Measurements from ENCODE around the gene LRRC4. TPM values are rescaled to one million over a fixed set of nuclear protein-coding genes. Genes with fewer than 3 reads are reported as not detected.

The LRRC4 gene
- total RNA-seq, 2 donors from 2014 or later, result 2.9 to 7.2 TPM

GRCh38 chr7:128035712-128036111 is 4.5 kb upstream of the LRRC4 start:
- peaks cover 0 to 13% of the 10 kb centered on the region in 2 donors for H3K4me1 ChIP-seq
- TF ChIP-seq, protein P1, sequence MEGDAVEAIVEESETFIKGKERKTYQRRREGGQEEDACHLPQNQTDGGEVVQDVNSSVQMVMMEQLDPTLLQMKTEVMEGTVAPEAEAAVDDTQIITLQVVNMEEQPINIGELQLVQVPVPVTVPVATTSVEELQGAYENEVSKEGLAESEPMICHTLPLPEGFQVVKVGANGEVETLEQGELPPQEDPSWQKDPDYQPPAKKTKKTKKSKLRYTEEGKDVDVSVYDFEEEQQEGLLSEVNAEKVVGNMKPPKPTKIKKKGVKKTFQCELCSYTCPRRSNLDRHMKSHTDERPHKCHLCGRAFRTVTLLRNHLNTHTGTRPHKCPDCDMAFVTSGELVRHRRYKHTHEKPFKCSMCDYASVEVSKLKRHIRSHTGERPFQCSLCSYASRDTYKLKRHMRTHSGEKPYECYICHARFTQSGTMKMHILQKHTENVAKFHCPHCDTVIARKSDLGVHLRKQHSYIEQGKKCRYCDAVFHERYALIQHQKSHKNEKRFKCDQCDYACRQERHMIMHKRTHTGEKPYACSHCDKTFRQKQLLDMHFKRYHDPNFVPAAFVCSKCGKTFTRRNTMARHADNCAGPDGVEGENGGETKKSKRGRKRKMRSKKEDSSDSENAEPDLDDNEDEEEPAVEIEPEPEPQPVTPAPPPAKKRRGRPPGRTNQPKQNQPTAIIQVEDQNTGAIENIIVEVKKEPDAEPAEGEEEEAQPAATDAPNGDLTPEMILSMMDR (IDR thresholded peaks at IDR 0.05), result peak in 1 of 2 donors; percentile 49
- no peak overlapping the region for H3K27ac ChIP-seq
- DNase-seq (ENCODE audit: low spot score), result no peak
- no peaks in the 10 kb centered on the region for H3K36me3 ChIP-seq
- H3K9me3 ChIP-seq, result no peaks in the 10 kb centered on the region
- H3K4me3 ChIP-seq, result no peak overlapping the region
- no peaks in the 10 kb centered on the region for H3K27me3 ChIP-seq

DNA sequence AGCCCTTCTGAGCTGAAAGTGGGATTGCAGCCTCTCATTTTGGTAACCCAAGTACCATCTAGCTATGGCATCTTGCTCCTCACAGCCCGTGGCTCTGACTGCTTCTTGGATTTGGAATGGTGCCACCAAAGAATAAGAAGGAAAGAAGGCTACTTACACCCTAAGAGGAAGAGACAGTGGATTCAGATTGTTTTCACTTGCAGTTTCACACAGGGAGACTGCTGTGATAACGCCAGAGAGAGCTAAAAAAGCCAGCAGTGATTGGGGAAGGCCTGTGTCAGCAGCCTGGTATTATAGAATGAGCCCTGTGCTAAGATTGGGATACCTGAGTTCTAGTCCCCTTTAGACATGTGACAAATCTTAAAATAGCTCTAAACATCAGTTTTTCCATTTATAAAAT is 3.6 kb upstream of the LRRC4 start:
- no peaks in the 10 kb centered on the region for H3K27me3 ChIP-seq
- no peak overlapping the region for H3K27ac ChIP-seq
- H3K9me3 ChIP-seq, result no peaks in the 10 kb centered on the region
- TF ChIP-seq, protein P1 (IDR thresholded peaks at IDR 0.05), result no peak
- no peak overlapping the region for H3K4me3 ChIP-seq
- peaks cover 0 to 17% of the 10 kb centered on the region in 2 donors for H3K4me1 ChIP-seq
- H3K36me3 ChIP-seq, result no peaks in the 10 kb centered on the region
- no peak for DNase-seq (ENCODE audit: low spot score)

GRCh38 chr7:128033246-128033645 is 2.0 kb upstream of the LRRC4 start:
- DNase-seq (ENCODE audit: low spot score), result no peak

DNA sequence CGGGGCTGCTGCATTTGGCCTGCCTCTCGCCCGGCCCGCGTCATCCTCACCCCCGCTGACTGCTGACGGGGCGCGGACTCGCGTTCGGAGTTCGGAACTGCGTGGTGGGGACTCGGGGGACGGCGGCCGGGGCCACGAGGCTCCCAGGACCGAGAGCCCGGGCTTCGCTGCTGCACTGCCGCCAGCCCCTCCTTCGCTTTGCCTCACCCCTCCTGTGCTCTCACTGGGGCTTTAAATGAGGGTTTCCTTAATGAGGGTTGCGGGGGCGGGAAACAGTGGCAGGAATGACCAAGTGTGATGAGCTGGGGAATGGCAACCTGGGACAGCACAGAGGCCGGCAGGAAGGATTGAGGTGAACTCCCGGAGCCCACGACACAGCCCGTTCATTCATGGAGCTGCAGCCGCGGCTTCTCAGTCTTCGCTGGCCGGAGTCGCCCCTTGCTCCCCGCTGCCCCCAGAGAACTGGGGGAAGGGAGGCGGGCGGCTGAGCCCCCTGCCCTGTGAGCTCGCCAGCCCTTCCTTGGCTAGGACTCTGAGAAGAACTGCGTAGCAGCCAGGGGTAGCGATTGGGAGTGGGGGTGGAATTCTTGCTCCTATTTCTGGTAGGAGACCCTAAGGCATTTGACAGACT is 1.5 kb upstream of the LRRC4 start:
- Histone ChIP-seq H3K36me3 (no peaks in the 10 kb centered on the region), H3K27ac (peak overlapping the region; percentile 39 to 65), H3K4me3 (peak overlapping the region; percentile 45 to 66), H3K27me3 (no peaks in the 10 kb centered on the region), H3K9me3 (no peaks in the 10 kb centered on the region), H3K4me1 (peaks cover 0 to 19% of the 10 kb centered on the region in 2 donors)
- TF ChIP-seq, protein P1 (IDR thresholded peaks at IDR 0.05), result no peak
- no peak for DNase-seq (ENCODE audit: low spot score)

More at GRCh38 chr7:128033246-128033645, 2.0 kb upstream of the LRRC4 start:
- Histone ChIP-seq H3K9me3 (no peaks in the 10 kb centered on the region), H3K27me3 (no peaks in the 10 kb centered on the region), H3K27ac (no peak overlapping the region), H3K36me3 (no peaks in the 10 kb centered on the region), H3K4me1 (peaks cover 0 to 17% of the 10 kb centered on the region in 2 donors), H3K4me3 (no peak overlapping the region)
- TF ChIP-seq, protein P1 (IDR thresholded peaks at IDR 0.05), result no peak

DNA sequence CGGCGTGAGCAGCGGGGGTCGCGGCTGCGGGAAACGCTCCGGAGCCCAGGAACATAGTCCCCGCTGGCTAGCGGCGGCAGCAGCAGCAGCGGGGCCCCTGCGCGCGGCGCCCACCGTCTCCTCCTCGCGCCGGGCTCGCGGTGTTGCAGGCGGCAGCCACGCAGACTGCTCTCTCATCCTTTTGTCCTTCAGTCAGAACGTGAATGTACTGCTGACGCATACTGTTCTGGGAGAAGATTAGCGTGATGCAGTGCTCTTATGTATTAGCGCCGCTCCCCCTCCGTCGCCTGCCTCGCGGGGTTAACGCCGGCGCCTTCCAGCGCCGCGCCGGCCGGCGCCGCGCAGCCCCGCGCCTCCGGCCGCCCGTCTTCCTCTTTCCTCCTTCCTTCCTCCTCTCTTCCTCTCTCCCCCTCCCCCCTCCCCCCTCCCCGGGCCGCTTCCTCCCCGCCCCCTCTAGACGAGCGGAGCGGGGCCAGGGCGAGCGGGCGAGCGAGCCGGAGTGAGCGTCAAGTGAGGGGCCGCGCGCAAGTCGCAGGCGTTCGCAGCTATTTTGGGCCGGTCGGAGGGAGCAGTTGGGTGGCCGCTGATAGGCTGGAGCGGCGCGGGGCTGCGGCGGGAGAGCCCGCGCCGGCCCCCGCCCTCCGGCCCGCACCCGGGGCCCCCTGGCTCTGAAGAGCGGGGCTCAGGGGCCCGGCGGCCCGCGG is 816 bp upstream of the LRRC4 start:
- H3K4me3 ChIP-seq, result peak overlapping the region; percentile 45 to 66
- H3K36me3 ChIP-seq, result no peaks in the 10 kb centered on the region
- no peaks in the 10 kb centered on the region for H3K27me3 ChIP-seq
- DNase-seq (ENCODE audit: low spot score), result no peak
- TF ChIP-seq, protein P1 (IDR thresholded peaks at IDR 0.05), result peak; percentile 8 to 33
- no peaks in the 10 kb centered on the region for H3K9me3 ChIP-seq
- peaks cover 0 to 26% of the 10 kb centered on the region in 2 donors for H3K4me1 ChIP-seq
- peak overlapping the region; percentile 39 to 65 for H3K27ac ChIP-seq
